Measurements from ENCODE around the gene RNF144A.
A peak's percentile ranks its signal among the peaks of the same experiment; 100 is the strongest.
"Not testable (repeated sequence)": the region's sequence is repeated elsewhere in the genome, so short reads cannot be mapped to it uniquely, and the experiment has no call there.

RNF144A gene

GRCh38 chr2:6930923-6931647 is 13.9 kb downstream of the RNF144A start:
- no peak for DNase-seq

GRCh38 chr2:6931753-6932152 is 14.5 kb downstream of the RNF144A start:
- DNase-seq = no peak

DNA sequence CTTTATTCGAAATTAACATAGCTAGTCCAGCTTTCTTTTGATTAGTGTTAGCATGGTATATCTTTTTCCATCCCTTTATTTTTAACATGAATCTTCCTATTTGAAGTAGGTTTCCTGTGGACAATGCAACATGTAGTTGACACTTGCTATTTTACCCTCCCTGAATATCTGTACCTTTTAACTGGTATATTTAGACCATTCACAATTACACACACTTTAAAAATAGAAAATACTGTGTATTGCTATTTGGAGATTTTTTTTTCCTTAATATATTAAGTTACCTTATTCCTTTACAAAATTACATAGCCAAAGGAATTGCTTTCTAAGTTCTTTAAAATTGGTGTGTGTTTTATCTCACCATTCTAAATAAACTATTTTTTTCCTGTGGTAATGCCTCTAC is 15.0 kb downstream of the RNF144A start:
- no peak for DNase-seq

DNA sequence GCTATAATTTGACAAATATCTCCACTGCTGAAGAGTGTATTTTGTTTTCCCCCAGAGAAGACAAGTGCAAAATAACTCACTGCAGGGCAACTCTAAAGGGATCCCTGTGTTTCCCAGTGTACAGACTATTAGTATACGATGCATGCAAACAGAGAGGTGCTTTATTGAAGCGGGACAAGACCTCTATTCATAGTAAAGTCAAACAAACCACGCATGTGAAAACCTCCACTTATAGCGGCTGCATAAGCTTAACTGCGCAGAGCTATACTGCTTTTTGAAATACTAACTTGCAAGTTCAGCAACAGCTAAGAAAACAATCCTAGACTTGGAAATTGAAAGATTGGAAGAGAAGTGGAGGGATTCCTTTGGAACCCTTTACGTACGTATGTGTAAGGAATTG is 15.6 kb downstream of the RNF144A start:
- peak; percentile 53 for DNase-seq

- no peak for DNase-seq
Observed at GRCh38 chr2:6933911-6934310, 16.7 kb downstream of the RNF144A start.

GRCh38 chr2:6934345-6934744 is 17.1 kb downstream of the RNF144A start:
- DNase-seq = no peak

GRCh38 chr2:6934758-6935651 is 17.8 kb downstream of the RNF144A start:
- DNase-seq = peak; percentile 49

DNA sequence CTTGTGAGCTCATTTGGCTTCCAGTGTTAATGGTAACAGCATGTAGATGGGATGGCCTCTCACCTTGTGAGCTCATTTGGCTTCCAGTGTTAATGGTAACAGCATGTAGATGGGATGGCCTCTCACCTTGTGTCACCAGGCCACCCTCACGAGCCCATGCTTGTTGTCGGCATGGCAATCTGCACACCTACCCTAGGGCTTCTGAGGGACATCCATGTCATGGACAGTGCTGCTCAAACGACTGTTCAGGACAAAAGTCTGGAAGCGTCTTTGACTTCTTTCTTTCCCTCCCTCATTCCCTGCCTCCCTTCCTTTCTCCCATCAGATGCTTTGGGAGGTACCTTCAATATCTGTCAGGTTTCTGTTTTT is 18.4 kb downstream of the RNF144A start:
- DNase-seq = not testable (repeated sequence)

DNA sequence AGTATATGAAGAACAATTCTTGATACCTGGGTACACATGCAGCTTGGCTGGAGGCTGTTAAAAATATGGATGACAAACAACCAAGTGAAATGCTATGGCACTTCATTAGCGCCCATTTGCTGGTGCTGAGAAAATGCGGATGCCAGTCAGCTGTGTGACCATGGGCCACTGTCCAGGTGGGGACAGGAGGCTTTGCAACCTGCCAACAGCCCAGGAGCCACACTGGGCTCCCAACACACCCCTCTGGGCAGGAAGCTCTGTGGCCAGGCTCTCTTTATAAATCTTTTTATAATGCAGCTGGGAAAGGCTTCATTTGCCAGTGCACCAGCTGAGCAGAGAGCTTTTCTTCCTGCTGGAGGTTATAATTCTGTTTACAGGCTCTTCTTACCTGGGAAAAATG is 19.9 kb downstream of the RNF144A start:
- no peak for DNase-seq

DNA sequence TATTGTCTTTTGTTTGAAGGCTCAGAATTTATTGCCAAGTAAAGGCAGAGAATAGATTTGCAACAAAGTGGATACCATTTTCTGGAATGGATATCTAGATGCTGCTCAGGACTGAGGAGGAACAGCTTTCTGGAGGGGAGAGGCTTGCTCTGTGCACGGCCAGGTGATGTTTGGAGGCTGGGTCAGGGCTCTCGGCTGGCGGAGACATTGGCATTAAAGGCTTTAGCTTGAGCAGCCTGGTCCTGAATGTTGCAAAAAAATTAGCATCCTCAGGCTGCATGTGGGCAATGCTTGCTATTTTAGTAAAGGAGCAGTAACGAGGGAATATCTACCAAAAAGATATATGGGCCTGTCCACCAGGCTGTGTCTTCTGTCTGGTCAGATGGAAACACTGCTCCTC is 20.4 kb downstream of the RNF144A start:
- no peak for DNase-seq

DNA sequence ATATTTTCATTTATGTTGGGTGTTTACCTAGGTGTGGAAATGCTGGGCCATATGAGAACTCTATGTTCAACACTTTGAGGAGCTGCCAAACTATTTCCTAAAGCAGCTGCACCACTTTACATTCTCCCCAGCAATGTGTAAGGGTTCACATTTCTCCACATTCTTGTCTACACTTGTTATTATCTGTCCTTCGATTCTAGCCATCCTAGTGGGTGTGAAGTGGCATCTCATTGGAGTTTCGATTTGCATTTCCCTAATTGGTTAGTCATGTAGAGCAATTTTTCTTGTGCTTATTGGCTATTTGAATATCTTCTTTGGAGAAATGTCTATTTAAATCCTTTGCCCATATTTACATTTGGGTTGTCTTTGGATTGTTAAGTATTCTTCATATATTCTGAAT is 21.9 kb downstream of the RNF144A start:
- no peak for DNase-seq

GRCh38 chr2:6940820-6941219 is 23.6 kb downstream of the RNF144A start:
- DNase-seq = peak; percentile 15

- DNase-seq = peak; percentile 17
Observed at GRCh38 chr2:6941299-6942046, 24.3 kb downstream of the RNF144A start.

- DNase-seq = no peak
Observed at GRCh38 chr2:6942848-6943247, 25.6 kb downstream of the RNF144A start.

DNA sequence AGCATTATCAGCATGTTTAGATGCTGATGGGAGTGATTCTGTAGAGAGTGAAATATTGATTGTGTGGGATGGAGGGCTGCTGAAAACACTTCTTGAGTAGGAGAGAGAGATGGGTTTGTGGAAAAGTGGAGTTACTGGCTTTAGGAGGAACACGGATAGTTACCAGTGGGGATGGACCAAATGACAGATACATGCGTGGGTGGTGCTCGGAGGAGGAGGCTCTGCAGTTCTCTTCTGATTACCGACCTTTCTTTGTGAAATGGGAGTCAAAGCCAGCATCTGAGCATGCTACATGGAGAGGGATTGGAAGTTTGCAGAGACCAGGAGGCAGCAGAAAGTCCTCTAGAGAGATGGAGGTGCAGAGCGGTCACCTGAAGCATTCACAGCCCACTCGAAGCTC is 26.3 kb downstream of the RNF144A start:
- no peak for DNase-seq

GRCh38 chr2:6943971-6944370 is 26.8 kb downstream of the RNF144A start:
- no peak for DNase-seq

DNA sequence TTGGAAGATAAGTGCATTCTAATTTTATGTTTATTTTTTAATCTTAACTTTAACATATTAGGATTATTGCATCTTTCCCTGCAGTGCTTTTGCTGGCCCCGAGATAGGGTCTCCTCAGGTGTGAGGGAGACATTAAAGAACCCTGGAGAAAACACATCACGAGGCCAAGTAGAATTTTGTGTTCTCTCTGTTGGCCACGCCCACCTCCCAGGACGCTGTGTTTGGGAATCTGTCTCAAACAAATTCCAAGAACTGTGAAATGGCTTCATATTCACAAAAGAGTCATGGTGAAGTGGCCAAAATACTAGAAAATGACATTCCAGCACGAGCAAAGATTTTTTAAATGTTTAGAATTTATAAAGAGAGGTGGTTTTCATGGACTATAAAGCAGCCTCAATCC is 27.3 kb downstream of the RNF144A start:
- no peak for DNase-seq

GRCh38 chr2:6945087-6945813 is 28.0 kb downstream of the RNF144A start:
- peak; percentile 10 for DNase-seq

- DNase-seq = no peak
Observed at GRCh38 chr2:6945821-6946220, 28.6 kb downstream of the RNF144A start.

- no peak for DNase-seq
Observed at GRCh38 chr2:6946722-6947121, 29.5 kb downstream of the RNF144A start.

DNA sequence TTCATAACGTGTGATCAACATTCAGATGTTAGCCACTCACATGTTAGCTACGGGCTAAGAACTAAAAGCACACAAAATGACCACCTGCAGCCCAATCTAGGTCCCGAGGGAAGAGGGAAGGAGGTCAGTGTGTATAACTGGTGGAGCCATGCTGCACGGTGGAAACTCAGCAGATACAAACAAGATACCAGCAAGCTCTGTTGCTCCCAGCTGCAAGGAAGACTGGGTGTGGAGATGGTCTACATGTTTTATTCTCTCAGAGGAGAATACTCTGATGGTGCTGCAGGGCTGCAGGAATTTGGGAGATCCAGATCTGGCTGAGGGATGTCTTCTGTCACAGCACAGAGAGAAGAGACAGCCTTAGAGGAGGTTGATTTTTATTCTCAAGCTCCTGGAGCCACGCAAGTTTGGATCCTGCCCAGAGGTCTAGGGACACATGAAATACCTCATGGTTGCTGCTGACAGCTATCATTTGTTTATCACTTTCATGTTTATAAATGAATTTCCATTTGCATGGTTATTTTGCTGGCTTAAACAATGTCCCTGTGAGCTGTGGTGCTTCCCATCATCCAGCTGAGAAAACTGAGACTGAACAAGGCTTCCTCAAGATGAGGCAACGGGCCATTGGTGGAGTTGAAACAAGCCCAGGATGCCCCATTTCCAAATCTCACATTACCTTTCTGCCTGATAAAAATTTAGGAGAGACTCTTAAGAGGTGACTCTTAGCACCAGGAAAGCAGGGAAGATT is 30.9 kb downstream of the RNF144A start:
- DNase-seq = no peak

All from midbrain (tissue), 1 donor.